Adrenal gland (tissue), 5 donors: ENCODE measurements around the gene CDKAL1.

Experiments used
- POLR2A ChIP-seq, 2 donors: fragments of 450-650 bp; IDR thresholded peaks; one replicate each; pipeline ENCODE4 v1.6.1; 2017; ENCODE audit warnings: antibody characterized with exemption in 2 of 2, mild to moderate bottlenecking in 2 of 2, moderate library complexity in 1 of 2
- TF ChIP-seq, protein P1 (sequence below), 6 experiments: fragments of 450-650 bp in 4 of 6; fragments of 200-600 bp in 2 of 6; sonication (generic) in 1 of 6; IDR thresholded peaks; 1 replicate in 5 of 6; 2 replicates in 1 of 6; pipeline versions ENCODE4 v1.5.1 to v1.8.0; 2016 to 2021; ENCODE audit warnings: antibody characterized with exemption in 6 of 6, mild to moderate bottlenecking in 2 of 6, moderate library complexity in 1 of 6
- donor health status: DM: no; HTN: no; CAD: no.

DNA sequence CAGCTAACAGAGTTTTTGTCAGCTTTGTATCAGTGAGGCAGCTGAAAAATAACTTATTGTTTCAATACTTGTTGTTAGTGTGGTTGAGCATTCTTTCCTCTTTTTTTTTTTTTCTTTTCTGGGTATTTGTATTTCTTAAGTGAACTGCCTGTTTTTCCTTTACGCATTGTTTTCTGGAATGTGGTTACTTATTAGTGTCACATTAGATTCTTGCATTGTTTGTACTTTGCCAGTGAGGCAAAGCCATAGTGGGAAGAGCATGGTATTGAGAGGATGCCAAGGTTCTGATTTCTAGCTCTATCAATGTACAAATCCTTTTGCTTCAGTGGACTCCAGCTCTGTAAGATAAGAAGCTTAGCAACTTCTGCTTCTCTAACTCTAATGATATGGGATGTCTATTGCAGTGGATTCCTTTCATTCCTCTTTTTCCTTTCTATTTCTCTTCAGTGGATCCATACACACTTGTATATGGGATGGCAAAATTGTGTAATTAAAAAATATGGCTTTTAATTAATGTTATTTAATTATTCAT is 3.9 kb downstream of the CDKAL1 start:
- TF ChIP-seq, protein P1, sequence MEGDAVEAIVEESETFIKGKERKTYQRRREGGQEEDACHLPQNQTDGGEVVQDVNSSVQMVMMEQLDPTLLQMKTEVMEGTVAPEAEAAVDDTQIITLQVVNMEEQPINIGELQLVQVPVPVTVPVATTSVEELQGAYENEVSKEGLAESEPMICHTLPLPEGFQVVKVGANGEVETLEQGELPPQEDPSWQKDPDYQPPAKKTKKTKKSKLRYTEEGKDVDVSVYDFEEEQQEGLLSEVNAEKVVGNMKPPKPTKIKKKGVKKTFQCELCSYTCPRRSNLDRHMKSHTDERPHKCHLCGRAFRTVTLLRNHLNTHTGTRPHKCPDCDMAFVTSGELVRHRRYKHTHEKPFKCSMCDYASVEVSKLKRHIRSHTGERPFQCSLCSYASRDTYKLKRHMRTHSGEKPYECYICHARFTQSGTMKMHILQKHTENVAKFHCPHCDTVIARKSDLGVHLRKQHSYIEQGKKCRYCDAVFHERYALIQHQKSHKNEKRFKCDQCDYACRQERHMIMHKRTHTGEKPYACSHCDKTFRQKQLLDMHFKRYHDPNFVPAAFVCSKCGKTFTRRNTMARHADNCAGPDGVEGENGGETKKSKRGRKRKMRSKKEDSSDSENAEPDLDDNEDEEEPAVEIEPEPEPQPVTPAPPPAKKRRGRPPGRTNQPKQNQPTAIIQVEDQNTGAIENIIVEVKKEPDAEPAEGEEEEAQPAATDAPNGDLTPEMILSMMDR (IDR thresholded peaks at IDR 0.05) = no peak
- TF ChIP-seq POLR2A (IDR thresholded peaks at IDR 0.05) = no peak
